Esophagus muscularis mucosa (tissue), 4 donors: ENCODE measurements around the gene TMEM117. TPM values are rescaled to one million over a fixed set of nuclear protein-coding genes. Genes with fewer than 3 reads are reported as not detected.

Experiments used
- DNase-seq: peaks from one replicate; pipeline ENCODE4 v3.0.0-alpha.2; 2017; ENCODE audit errors: extremely low spot score
- H3K27ac ChIP-seq, 4 donors: fragments of 200-600 bp; sonication (generic); replicated peaks in 1 of 4; 1 replicate in 3 of 4; 2 replicates in 1 of 4; pipeline ENCODE4 v1.5.1; 2016 to 2019; ENCODE audit warnings: mild to moderate bottlenecking in 1 of 4
- H3K27me3 ChIP-seq, 4 donors: fragments of 200-600 bp; sonication (generic); one replicate each; pipeline versions ENCODE4 v1.5.1 to v1.6.0; 2016 to 2019
- H3K36me3 ChIP-seq, 4 donors: fragments of 200-600 bp; sonication (generic); one replicate each; pipeline ENCODE4 v1.5.1; 2016 to 2019
- H3K4me1 ChIP-seq, 4 donors: fragments of 200-600 bp; sonication (generic); one replicate each; pipeline ENCODE4 v1.5.1; 2016 to 2019
- H3K4me3 ChIP-seq, 4 donors: fragments of 200-600 bp; sonication (generic); 1 replicate in 2 of 4; 2 replicates in 2 of 4; pipeline ENCODE4 v1.5.1; 2016 to 2019; ENCODE audit warnings: mild to moderate bottlenecking in 4 of 4, moderate library complexity in 1 of 4
- H3K9me3 ChIP-seq, 4 donors: fragments of 200-600 bp; sonication (generic); 1 replicate in 3 of 4; 2 replicates in 1 of 4; pipeline ENCODE4 v1.5.1; 2016 to 2019
- CTCF ChIP-seq, 3 experiments: fragments of 200-600 bp in 2 of 3; fragments of 450-650 bp in 1 of 3; sonication (generic) in 2 of 3; IDR thresholded peaks; one replicate each; pipeline ENCODE4 v1.5.1; 2017 to 2019; ENCODE audit warnings: antibody characterized with exemption in 3 of 3, mild to moderate bottlenecking in 2 of 3, moderate library complexity in 1 of 3
- EP300 ChIP-seq: sonication (generic); formaldehyde crosslinking; IDR thresholded peaks from one replicate; pipeline ENCODE4 v1.6.1; 2017; ENCODE audit warnings: antibody characterized with exemption
- POLR2A ChIP-seq: fragments of 450-650 bp; IDR thresholded peaks from one replicate; pipeline ENCODE4 v1.6.1; 2017; ENCODE audit warnings: antibody characterized with exemption, moderate library complexity, mild to moderate bottlenecking, low read depth
- POLR2AphosphoS5 ChIP-seq, 2 donors: sonication (generic); formaldehyde crosslinking; IDR thresholded peaks; one replicate each; pipeline ENCODE4 v1.6.1; 2017; ENCODE audit warnings: antibody characterized with exemption in 2 of 2
- WGBS: methylation state at CpG from one replicate; pipeline ENCODE4 v1.1.5; 2018; 5-methylcytosine and 5-hydroxymethylcytosine counted together
- intact Hi-C: fragments of 100-400 bp; cut with DNase I; formaldehyde crosslinking; loops from one replicate; pipeline ENCODE4 v1.15.1; 2023
- total RNA-seq, 4 donors: library from RNA; depleted of rRNA; stranded (reverse); fragments of >200 nt; gene quantifications; one replicate each; pipeline versions ENCODE4 v1.1.0 to v1.2.1, GENCODE V29; 2016

The TMEM117 gene
- total RNA-seq, 4 donors from 2014 or later: 11.2 to 18.7 (median 12.8) TPM

- Histone ChIP-seq H3K4me1 (peaks cover 0 to 3% (median 0%) of the 10 kb centered on the region in 4 donors), H3K9me3 (no peaks in the 10 kb centered on the region), H3K36me3 (no peaks in the 10 kb centered on the region), H3K27ac (no peak overlapping the region), H3K27me3 (no peaks in the 10 kb centered on the region), H3K4me3 (no peak overlapping the region)
- intact Hi-C loops: no loop called here
- no peak for TF ChIP-seq POLR2A
- WGBS: 81% methylated on average over 3 of the region's 3 CpGs
- no peak for DNase-seq
Measured at GRCh38 chr12:43914923-43915468, 79.1 kb downstream of the TMEM117 start.

- Histone ChIP-seq H3K9me3 (no peaks in the 10 kb centered on the region), H3K27ac (no peak overlapping the region), H3K36me3 (no peaks in the 10 kb centered on the region), H3K4me3 (no peak overlapping the region), H3K27me3 (no peaks in the 10 kb centered on the region), H3K4me1 (peaks cover 0 to 3% (median 0%) of the 10 kb centered on the region in 4 donors)
- DNase-seq: no peak
- intact Hi-C loops: no loop called here
- TF ChIP-seq POLR2AphosphoS5 (IDR thresholded peaks at IDR 0.05): no peak
- no peak for TF ChIP-seq POLR2A
- TF ChIP-seq CTCF (IDR thresholded peaks at IDR 0.05): no peak
- no peak for TF ChIP-seq EP300
- WGBS: 82% methylated on average over 2 of the region's 2 CpGs
Measured at GRCh38 chr12:43917896-43918295, 82.0 kb downstream of the TMEM117 start.

GRCh38 chr12:43921666-43922337 lies 85.9 kb downstream of the TMEM117 start:
- H3K9me3 ChIP-seq: no peaks in the 10 kb centered on the region
- no peaks in the 10 kb centered on the region for H3K27me3 ChIP-seq
- no peak for TF ChIP-seq POLR2AphosphoS5 (IDR thresholded peaks at IDR 0.05)
- TF ChIP-seq EP300: no peak
- TF ChIP-seq POLR2A: no peak
- TF ChIP-seq CTCF (IDR thresholded peaks at IDR 0.05): no peak
- no peak overlapping the region for H3K27ac ChIP-seq
- WGBS: 95% methylated on average over 3 of the region's 3 CpGs
- DNase-seq: no peak
- H3K4me3 ChIP-seq: no peak overlapping the region
- no peaks in the 10 kb centered on the region for H3K36me3 ChIP-seq
- intact Hi-C loops: no loop called here
- H3K4me1 ChIP-seq: peaks cover 0 to 3% (median 0%) of the 10 kb centered on the region in 4 donors

- DNase-seq: no peak
- no peaks in the 10 kb centered on the region for H3K27me3 ChIP-seq
- H3K27ac ChIP-seq: no peak overlapping the region
- WGBS: 82% methylated on average over 1 of the region's 1 CpG
- intact Hi-C loops: no loop called here
- H3K4me1 ChIP-seq: no peaks in the 10 kb centered on the region
- no peak overlapping the region for H3K4me3 ChIP-seq
- peaks cover 0 to 3% (median 0%) of the 10 kb centered on the region in 4 donors for H3K36me3 ChIP-seq
- peaks cover 0 to 13% (median 5%) of the 10 kb centered on the region in 4 donors for H3K9me3 ChIP-seq
- TF ChIP-seq POLR2AphosphoS5 (IDR thresholded peaks at IDR 0.05) (no peak), POLR2A (no peak), EP300 (no peak), CTCF (IDR thresholded peaks at IDR 0.05) (no peak)
Measured at GRCh38 chr12:43930032-43930431, 94.2 kb downstream of the TMEM117 start.

GRCh38 chr12:43931187-43931586 lies 95.3 kb downstream of the TMEM117 start:
- no peak for TF ChIP-seq POLR2A
- TF ChIP-seq CTCF (IDR thresholded peaks at IDR 0.05): no peak
- no peak for TF ChIP-seq EP300
- no peak for TF ChIP-seq POLR2AphosphoS5 (IDR thresholded peaks at IDR 0.05)
- Histone ChIP-seq H3K36me3 (peaks cover 0 to 3% (median 0%) of the 10 kb centered on the region in 4 donors), H3K4me3 (no peak overlapping the region), H3K27me3 (no peaks in the 10 kb centered on the region), H3K27ac (no peak overlapping the region), H3K4me1 (no peaks in the 10 kb centered on the region), H3K9me3 (peaks cover 0 to 13% (median 5%) of the 10 kb centered on the region in 4 donors)
- intact Hi-C loops: no loop called here
- DNase-seq: no peak
- 87% methylated on average over 2 of the region's 2 CpGs for WGBS
